GM10266 (cell line): ENCODE data around the gene PHKB.

Experiments used
- DNase-seq: peaks from one replicate; pipeline ENCODE4 v3.0.0; 2012; ENCODE audit errors: extremely low spot score
- CTCF ChIP-seq: IDR thresholded peaks from 2 replicates; pipeline ENCODE4 v1.5.1; 2012; ENCODE audit warnings: mild to moderate bottlenecking, low read depth; ENCODE audit not compliant: control insufficient read depth, insufficient read depth; ENCODE audit errors: missing control alignments

PHKB gene

GRCh38 chr16:47716571-47716970, 255.4 kb downstream of the PHKB start:
- DNase-seq: no peak
- TF ChIP-seq CTCF: no peak

- no peak for DNase-seq
- TF ChIP-seq CTCF: no peak
Measured at GRCh38 chr16:47719713-47720112, 258.6 kb downstream of the PHKB start.

GRCh38 chr16:47721006-47721637, 260.0 kb downstream of the PHKB start:
- DNase-seq: no peak
- TF ChIP-seq CTCF: no peak

GRCh38 chr16:47722046-47722445, 260.9 kb downstream of the PHKB start:
- TF ChIP-seq CTCF: no peak
- DNase-seq: no peak

GRCh38 chr16:47724115-47724785, 263.1 kb downstream of the PHKB start:
- DNase-seq: no peak
- TF ChIP-seq CTCF: no peak

- DNase-seq: no peak
- TF ChIP-seq CTCF: no peak
Measured at GRCh38 chr16:47725188-47725695, 264.1 kb downstream of the PHKB start.

GRCh38 chr16:47726031-47726675, 265.0 kb downstream of the PHKB start:
- DNase-seq: no peak
- no peak for TF ChIP-seq CTCF
